Loucy (cell line): ENCODE results near the gene LAMB3.

Source experiments
- H2AFZ ChIP-seq: fragments of 200-600 bp; sonication (generic); 2 replicates; pipeline ENCODE4 v1.6.0; 2016; ENCODE audit warnings: antibody characterized with exemption, mild to moderate bottlenecking, low read length, moderate library complexity
- H3F3A ChIP-seq: fragments of 200-600 bp; 2 replicates; pipeline ENCODE4 v1.6.0; 2016; ENCODE audit warnings: antibody characterized with exemption, low read depth, mild to moderate bottlenecking
- H3K27me3 ChIP-seq: fragments of 200-600 bp; sonication (generic); 2 replicates; pipeline ENCODE4 v1.6.1; 2014; ENCODE audit warnings: low read length, mild to moderate bottlenecking; ENCODE audit not compliant: insufficient read depth, poor library complexity, severe bottlenecking
- H3K36me3 ChIP-seq: fragments of 200-600 bp; sonication (generic); 2 replicates; pipeline ENCODE4 v1.6.1; 2016; ENCODE audit warnings: low read length; ENCODE audit not compliant: insufficient read depth
- H3K4me1 ChIP-seq: fragments of 200-600 bp; sonication (generic); 2 replicates; pipeline ENCODE4 v1.5.1; 2014; ENCODE audit warnings: low read length, mild to moderate bottlenecking; ENCODE audit not compliant: insufficient read depth, poor library complexity, severe bottlenecking
- H3K4me2 ChIP-seq: fragments of 200-600 bp; sonication (generic); 2 replicates; pipeline ENCODE4 v1.6.0; 2014; ENCODE audit warnings: antibody characterized with exemption, low read length, low read depth, mild to moderate bottlenecking; ENCODE audit not compliant: poor library complexity, severe bottlenecking
- H3K4me3 ChIP-seq: fragments of 200-600 bp; sonication (generic); 2 replicates; pipeline ENCODE4 v1.5.1; 2014; ENCODE audit warnings: low read length, mild to moderate bottlenecking, mixed read lengths; ENCODE audit not compliant: poor library complexity, severe bottlenecking
- H3K79me2 ChIP-seq: fragments of 200-600 bp; sonication (generic); 2 replicates; pipeline ENCODE4 v1.6.1; 2014; ENCODE audit warnings: low read length; ENCODE audit not compliant: insufficient read depth
- H3K9ac ChIP-seq: fragments of 200-600 bp; sonication (generic); 2 replicates; pipeline ENCODE4 v1.6.0; 2014; ENCODE audit warnings: mild to moderate bottlenecking, low read depth, low read length, moderate library complexity; ENCODE audit not compliant: poor library complexity, severe bottlenecking
- H3K9me2 ChIP-seq: fragments of 200-600 bp; sonication (generic); replicated peaks from 2 replicates; pipeline ENCODE4 v1.6.1; 2016; ENCODE audit warnings: low read depth, low read length, mixed read lengths
- H3K9me3 ChIP-seq: fragments of 200-600 bp; sonication (generic); 2 replicates; pipeline ENCODE4 v1.6.1; 2014; ENCODE audit warnings: mild to moderate bottlenecking, antibody characterized with exemption, low read length, low read depth; ENCODE audit not compliant: insufficient read depth
- H4K20me1 ChIP-seq: fragments of 200-600 bp; sonication (generic); 2 replicates; pipeline ENCODE4 v1.6.0; 2014; ENCODE audit warnings: antibody characterized with exemption, low read length, mild to moderate bottlenecking; ENCODE audit not compliant: insufficient read depth, poor library complexity, severe bottlenecking
- EZH2phosphoT487 ChIP-seq: fragments of 200-600 bp; IDR thresholded peaks from 2 replicates; pipeline ENCODE4 v1.6.1; 2018; ENCODE audit warnings: antibody characterized with exemption, mild to moderate bottlenecking, moderate library complexity, borderline replicate concordance
- TF ChIP-seq, protein P1 (sequence below): fragments of 200-600 bp; sonication (generic); conservative IDR thresholded peaks from 2 replicates; pipeline ENCODE4 v1.5.1; 2014; ENCODE audit warnings: mild to moderate bottlenecking, antibody characterized with exemption, low read length

Gene LAMB3

DNA sequence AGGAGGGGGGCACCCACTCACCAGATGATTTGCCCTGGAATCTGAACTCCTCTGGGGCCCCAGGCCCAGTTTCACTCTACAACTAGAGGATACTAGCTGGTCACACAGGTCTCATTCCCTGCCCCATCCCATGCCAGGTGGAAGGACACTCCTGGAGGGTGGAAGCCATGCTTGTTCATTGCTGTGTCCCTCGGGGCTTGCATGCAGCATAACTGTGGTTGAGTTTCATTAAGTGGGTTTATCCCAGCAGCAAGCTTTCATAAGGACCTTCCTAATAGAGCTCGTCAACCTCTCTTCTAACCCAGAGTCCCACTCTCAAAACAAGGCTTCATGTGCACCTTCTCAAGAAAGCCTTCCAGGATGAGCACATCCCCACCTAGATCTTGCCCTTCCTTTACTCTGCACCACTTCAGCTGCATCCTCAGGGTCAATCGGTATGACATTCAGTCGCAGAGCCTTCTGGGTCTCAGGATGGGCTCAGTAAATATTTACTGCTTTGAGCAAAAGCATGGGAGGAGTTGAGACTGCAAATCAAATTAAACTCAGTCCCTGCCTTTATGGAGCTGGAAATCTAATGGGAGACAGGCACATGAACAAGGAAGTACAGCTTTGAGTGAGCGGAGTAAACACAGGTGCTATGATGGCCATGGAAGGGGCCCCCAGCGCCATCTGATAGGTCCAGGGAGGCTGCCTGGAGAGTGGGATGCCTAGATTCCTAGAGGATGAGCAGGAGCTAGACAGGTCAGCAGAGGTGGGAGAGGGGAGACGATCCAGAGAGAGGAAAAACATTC, 32.3 kb downstream of the LAMB3 start:
- H3K9me2 ChIP-seq = no peaks in the 10 kb centered on the region
- H3K36me3 ChIP-seq = no peaks in the 10 kb centered on the region
- H3F3A ChIP-seq = no peaks in the 10 kb centered on the region
- H3K4me3 ChIP-seq = no peak overlapping the region
- H3K27me3 ChIP-seq = no peaks in the 10 kb centered on the region
- no peaks in the 10 kb centered on the region for H3K9me3 ChIP-seq
- H4K20me1 ChIP-seq = no peaks in the 10 kb centered on the region
- H2AFZ ChIP-seq = no peak overlapping the region
- H3K79me2 ChIP-seq = no peaks in the 10 kb centered on the region
- TF ChIP-seq, protein P1, sequence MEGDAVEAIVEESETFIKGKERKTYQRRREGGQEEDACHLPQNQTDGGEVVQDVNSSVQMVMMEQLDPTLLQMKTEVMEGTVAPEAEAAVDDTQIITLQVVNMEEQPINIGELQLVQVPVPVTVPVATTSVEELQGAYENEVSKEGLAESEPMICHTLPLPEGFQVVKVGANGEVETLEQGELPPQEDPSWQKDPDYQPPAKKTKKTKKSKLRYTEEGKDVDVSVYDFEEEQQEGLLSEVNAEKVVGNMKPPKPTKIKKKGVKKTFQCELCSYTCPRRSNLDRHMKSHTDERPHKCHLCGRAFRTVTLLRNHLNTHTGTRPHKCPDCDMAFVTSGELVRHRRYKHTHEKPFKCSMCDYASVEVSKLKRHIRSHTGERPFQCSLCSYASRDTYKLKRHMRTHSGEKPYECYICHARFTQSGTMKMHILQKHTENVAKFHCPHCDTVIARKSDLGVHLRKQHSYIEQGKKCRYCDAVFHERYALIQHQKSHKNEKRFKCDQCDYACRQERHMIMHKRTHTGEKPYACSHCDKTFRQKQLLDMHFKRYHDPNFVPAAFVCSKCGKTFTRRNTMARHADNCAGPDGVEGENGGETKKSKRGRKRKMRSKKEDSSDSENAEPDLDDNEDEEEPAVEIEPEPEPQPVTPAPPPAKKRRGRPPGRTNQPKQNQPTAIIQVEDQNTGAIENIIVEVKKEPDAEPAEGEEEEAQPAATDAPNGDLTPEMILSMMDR = no peak
- TF ChIP-seq EZH2phosphoT487 = no peak
- no peaks in the 10 kb centered on the region for H3K4me1 ChIP-seq
- no peak overlapping the region for H3K9ac ChIP-seq
- no peak overlapping the region for H3K4me2 ChIP-seq

DNA sequence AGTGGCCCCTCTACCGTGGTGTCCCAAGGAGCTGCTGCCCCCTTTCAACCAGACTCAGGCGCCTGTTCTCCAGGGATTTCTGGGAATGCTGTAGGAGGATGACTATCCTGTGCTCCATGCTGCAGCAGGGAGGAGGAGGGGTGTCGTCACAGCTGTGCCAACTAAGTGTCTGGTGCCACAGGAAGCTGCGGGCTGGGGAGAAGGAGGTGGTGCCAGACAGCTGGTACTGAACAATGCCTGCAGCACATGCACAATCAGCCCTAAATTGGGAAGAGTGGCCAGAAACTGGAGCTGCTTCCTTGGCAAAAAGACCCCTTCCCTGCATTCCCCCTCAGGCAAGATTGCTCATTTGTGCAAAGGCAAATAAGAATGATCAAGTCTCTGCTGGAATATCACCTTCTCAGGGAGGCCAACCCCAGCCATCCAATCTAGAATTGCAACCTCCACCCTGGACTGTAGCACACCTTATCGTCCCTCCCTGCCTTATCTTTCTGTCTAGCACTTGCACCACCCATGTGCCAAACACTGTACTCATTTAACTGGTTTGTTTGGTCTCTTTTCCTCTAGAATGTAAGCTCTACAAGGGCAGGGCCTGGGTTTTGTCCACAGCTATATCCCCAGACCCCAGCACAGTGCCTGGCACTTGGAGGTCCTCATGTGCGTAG, 33.3 kb downstream of the LAMB3 start:
- no peaks in the 10 kb centered on the region for H3F3A ChIP-seq
- H3K9ac ChIP-seq = no peak overlapping the region
- H3K27me3 ChIP-seq = no peaks in the 10 kb centered on the region
- no peaks in the 10 kb centered on the region for H3K9me3 ChIP-seq
- H2AFZ ChIP-seq = no peak overlapping the region
- no peaks in the 10 kb centered on the region for H3K79me2 ChIP-seq
- H3K9me2 ChIP-seq = no peaks in the 10 kb centered on the region
- no peak for TF ChIP-seq EZH2phosphoT487
- TF ChIP-seq, protein P1 = no peak
- no peaks in the 10 kb centered on the region for H3K4me1 ChIP-seq
- no peak overlapping the region for H3K4me3 ChIP-seq
- H3K36me3 ChIP-seq = no peaks in the 10 kb centered on the region
- no peaks in the 10 kb centered on the region for H4K20me1 ChIP-seq
- no peak overlapping the region for H3K4me2 ChIP-seq

- H2AFZ ChIP-seq = no peak overlapping the region
- H3K9ac ChIP-seq = no peak overlapping the region
- no peaks in the 10 kb centered on the region for H3K79me2 ChIP-seq
- H3K4me2 ChIP-seq = no peak overlapping the region
- H3K9me2 ChIP-seq = no peaks in the 10 kb centered on the region
- no peaks in the 10 kb centered on the region for H3K4me1 ChIP-seq
- no peak for TF ChIP-seq EZH2phosphoT487
- TF ChIP-seq, protein P1 = no peak
- H4K20me1 ChIP-seq = no peaks in the 10 kb centered on the region
- H3K36me3 ChIP-seq = no peaks in the 10 kb centered on the region
- no peaks in the 10 kb centered on the region for H3F3A ChIP-seq
- H3K27me3 ChIP-seq = no peaks in the 10 kb centered on the region
- H3K4me3 ChIP-seq = no peak overlapping the region
- no peaks in the 10 kb centered on the region for H3K9me3 ChIP-seq
Measured at GRCh38 chr1:209618291-209618690, 33.9 kb downstream of the LAMB3 start.
